Stimulated activated CD8-positive, alpha-beta memory T cell treated with anti-CD3 and anti-CD28 coated beads, Interleukin-7, amount 100 ng/mL, for 48 hours (primary cell): Measurements from ENCODE around the gene RXYLT1.

Experiments
- DNase-seq, 2 donors: peaks; one replicate each; pipeline ENCODE4 v3.0.0-alpha.2; 2020; ENCODE audit warnings: low read depth in 1 of 2; ENCODE audit errors: extremely low read depth in 1 of 2

RXYLT1 gene

DNA sequence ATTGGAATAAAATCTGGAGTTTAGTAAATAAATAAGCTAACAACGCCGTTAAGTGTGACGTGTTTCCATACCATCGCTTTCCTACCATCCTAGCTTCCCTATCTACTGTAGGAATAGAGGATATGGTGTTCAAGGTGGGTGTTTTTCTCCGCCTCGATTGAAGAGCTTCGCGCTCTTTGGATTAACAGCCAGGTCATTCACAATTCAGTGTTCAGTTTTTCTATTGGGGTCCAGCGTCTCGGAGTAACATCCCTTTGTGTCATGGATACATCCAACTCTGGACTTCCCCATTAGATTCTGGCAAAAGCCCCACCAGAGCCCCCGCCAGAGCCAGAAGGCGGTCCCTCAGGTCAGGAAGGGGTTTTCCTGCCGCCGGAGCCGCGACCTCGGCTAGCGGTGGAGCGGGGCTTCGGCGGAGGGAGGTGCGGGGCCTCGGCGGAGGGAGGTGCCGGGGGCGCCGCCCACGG lies 63.6 kb downstream of the RXYLT1 start:
- DNase-seq: no peak

DNA sequence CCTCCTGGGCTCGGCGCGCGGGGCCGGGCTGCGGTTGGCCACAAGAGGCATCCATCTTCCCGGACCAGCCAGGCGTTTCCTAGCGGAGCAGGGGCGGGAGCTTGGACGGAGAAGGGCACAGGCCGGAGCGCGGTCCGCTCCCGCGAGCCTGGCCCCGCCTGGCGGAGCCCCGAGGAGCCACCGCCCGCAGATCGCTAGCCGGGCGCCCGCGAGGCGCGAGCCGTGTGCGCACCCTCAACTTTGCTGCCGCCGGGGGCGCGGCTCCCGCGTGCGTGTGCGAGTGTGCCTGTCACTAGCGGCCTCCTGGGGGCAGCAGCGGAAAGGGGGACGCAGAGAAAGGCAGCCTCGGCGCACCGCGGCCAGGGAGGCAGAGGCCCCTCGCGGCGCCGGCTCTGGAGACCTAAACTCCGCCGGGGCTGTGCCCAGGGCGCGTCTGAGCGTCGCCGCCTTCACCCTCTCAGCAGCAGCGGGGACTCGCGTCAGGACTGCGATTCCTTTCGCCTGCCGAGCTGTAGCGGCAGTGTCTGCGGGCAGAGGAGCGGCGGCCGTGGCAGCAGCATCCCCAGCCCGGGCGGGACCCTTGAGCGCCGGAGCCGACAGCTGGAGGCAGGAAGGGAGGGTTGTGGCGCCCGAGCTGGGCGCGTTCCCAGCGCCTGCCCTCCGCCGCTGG lies 64.1 kb downstream of the RXYLT1 start:
- DNase-seq: peak; percentile 68 to 69

DNA sequence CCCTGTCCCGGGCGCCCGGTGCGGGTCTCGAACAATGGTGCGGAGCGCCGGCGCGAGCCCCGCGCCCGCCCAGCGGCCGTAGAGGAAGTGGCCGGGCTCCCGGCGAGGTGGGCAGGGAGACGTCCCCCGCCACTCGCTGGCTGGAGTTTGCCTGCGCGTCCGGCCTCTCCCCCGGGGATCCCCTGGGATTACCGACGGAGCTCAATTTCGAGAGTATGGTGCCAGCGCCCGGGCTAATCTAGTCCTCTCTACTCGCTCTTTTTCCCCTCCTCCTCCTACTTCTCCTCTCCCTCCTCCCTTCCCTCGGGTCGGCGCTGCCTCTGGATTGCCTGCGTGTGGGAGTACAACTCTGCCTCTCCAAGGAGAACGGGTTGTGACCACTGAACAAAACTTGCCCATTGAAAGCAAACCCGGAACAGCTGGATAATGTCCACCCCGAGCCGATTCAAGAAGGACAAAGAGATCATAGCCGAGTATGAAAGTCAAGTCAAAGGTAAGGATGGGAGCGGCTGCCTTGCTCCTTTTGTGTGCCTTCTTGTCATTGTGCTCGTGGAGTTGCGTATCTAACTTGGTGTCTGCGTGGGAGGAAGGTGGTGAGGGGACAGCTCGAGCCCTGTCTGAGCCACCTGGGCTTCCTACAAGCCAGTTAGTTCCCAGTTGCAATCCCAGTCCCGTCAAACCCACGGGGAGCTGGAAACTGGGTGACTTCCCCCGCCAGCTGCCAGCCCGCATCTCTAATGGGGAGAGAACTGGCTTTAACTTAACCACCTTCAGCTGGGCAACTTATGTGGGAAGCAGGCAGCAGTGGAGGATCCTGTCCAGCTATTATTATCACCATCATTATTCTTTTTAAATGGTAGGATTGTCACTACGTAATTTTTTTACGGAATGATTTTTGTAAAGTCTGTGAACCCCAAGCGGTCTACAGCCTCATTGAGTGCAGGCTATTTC lies 65.0 kb downstream of the RXYLT1 start, which contains the start of gene SRGAP1:
Gene SRGAP1, plus strand, starts transcription at position 310 of the 951 bp plus-strand sequence. Its CDS starts 117 bp downstream, at position 427.
- DNase-seq: no peak

DNA sequence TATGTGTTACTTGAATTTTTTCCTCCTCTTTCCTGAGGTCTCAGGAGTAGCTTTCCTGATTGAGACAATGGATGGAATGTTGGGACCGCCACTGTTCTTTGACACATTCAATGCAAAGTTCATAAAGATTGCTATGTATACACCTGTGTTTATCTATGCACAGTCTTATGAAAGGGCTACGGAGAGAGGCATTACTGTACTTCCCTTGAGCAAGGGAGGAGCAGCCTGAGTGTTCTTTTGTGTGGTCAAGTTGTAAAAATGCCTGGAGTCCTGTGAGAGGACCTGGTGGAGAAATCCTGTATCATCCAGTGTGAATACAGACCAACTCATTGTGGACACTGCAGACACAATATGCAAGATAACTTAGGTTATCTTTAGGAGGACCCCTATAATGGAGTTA lies 66.0 kb downstream of the RXYLT1 start:
- no peak for DNase-seq

DNA sequence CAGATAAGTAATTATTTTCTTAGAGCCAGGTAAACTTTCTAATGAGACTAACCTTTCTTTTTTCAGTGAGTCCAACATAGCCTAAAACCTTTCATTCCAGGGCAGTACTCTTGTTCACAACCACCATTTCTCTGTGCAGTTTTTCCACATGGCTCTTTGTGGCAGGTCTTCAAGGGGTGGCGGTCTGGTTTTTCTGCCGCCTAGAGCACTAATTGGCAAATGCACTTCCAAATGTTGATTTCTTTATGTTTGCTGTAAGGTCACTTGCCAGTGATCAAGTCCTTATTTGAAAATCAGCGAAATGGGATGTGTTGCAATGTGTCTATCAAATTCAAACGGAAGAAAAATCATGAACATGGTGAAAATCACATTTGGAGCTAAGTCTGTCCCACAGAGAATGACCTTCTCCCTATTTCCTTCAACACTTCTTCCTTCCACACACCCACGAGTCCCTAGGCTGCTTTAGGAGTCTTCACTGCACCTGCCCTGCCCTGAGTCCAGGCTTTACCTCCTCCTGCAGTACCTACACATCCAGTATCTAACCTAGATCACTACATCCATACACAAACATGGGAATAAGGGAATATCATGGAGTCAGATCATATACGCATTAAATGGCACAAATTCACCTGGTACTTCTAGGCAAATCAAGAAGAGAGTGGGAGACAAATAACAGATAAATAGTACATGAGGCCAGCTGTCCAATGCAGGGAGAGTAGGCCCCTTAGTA lies 66.7 kb downstream of the RXYLT1 start:
- DNase-seq: no peak

DNA sequence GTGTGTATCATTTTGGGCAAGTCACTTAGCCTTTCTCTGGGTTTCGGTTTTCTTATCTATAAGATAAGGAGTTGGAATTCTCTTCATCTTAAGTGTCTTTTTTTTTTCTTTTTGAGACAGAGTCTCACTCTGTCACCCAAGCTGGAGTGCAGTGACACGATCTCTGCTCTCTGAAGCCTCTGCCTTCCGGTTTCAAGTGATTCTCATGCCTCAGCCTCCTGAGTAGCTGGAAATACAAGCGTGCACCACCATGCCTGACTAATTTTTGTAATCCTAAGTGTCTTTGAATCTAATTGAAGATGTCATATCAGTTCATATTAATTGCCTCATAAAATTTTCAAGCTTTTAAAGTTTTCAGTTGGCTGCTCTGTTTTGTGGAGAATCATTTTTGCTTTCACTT lies 68.7 kb downstream of the RXYLT1 start:
- no peak for DNase-seq

DNA sequence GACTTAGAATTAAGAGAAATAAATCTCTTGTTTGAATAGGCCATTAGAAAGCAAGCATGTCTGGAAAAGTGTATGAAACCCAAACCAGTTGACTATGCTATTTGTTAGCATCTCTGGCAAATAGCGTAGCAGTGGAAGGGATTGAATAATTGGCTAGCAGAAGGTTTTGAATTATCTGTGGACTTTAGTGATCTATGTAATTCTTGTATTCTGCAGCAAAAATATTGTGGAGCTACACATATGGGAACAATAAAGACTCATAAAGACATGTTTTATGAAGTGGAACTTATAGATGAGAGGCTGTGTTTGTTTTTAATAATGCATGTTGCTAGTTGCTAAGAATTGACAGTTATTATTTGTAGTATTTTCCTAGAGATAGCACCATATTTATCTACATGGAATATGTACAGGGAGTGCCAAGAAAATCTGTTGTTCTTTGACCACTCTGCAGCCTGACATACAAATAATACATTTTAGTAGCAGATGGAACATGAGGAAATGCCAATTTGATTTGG lies 69.5 kb downstream of the RXYLT1 start:
- DNase-seq: no peak

DNA sequence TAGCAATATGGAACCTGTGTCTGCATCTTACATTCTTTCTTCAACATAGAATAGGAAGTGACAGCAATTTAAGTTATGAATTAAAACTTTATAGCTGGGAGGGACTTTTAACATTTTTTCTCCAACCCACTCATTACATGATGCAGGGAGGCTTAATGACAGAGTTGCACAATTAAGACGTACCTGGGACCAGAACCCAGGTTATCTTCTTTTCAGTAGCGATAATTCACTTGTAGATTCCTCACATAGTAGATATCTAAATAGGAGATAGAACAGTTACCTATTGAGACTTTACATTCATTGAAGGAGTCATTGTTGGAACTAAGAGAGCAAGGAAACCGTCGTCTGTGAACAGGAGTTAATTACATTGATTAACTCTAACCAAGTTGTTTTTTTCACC lies 69.9 kb downstream of the RXYLT1 start:
- DNase-seq: no peak

DNA sequence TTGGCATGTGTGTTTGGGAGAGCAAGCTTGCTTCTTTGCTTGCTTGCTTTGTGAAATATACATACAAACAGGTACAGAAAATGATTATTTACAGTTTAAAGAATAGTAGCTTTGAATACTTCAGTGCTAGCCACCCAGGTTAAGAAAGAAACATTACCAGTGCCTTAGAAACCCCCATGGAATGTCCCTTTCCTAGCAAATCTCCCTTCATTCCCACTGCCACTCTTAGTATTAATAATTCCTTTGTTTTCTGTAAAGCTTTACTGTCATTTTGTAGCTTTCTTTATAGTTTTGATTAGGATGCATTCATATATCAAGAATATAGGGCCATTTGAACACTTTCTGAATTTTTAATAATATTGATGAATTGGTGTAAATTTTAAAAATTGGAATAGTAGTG lies 74.3 kb downstream of the RXYLT1 start:
- no peak for DNase-seq

DNA sequence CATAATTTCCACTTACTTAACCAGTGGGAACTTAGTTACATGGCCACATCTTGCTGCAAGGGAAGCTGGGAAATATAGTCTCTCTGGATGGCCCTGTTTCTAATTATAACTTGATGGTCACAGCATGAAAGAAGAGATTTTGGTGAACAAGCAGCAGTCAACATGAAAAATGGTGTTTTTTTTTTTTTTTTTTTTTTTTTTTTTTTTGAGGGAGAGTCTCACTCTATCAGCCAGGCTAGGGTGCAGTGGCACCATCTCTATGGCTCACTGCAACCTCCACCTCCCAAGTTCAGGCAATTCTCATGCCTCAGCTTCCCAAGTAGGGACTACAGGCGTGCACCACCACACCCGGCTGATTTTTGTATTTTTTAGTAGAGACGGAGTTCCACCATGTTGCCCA lies 75.6 kb downstream of the RXYLT1 start:
- no peak for DNase-seq

DNA sequence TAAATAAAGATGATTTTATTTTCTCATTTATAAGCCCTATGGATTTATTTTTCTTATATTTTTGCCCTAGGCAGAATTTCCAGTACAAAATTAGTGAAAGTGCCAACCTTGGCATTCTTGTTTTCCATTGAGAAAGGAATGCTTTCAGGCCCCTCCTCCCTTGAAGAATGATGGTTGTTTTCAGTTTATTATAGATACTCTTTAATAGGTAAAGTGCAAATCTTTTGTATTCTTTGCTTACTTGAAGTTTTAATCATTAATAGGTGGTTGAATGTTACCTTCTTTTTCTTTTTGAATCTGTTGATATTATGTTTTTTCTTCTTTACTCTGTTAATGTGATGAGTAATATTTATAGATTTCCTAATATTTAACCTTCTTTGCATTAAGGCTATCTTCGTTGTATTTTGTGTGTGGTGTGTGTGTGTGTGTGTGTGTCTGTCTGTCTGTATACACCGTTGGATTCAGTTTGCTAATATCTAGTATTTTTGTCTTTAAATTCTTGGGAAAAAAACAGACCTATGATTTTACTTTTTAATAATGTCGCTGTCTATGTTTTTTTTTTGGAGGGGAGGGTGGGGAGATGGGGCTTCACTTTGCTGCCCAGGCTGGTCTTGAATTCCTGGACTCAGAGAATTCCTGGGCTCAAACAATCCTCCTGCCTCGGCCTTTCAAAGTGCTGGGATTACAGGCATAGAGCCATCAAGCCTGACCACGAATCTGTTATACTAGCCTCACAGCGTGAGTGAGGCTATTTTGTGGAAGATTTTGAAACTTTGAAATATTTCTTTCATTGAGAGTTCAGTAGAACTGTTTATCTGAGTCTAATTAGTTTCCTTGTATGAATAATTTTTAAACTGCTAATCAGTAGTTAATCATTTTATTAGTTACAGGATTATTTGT lies 78.3 kb downstream of the RXYLT1 start:
- DNase-seq: no peak
